HepG2 (cell line): ENCODE results near the gene SALL2. TPM values are rescaled to one million over a fixed set of nuclear protein-coding genes. Genes with fewer than 3 reads are reported as not detected.

ENCODE experiments used
- BRCA1 ChIP-seq: sonication (generic); formaldehyde crosslinking; IDR thresholded peaks from 2 replicates; pipeline ENCODE4 v1.4.0; 2020; ENCODE audit warnings: missing genetic modification reagents
- BRD4 ChIP-seq: sonication (generic); formaldehyde crosslinking; IDR thresholded peaks from 2 replicates; pipeline ENCODE4 v1.4.0; 2020; ENCODE audit warnings: missing genetic modification reagents
- KIAA2018 ChIP-seq: sonication (generic); formaldehyde crosslinking; IDR thresholded peaks from 2 replicates; pipeline ENCODE4 v1.5.0; 2020; ENCODE audit warnings: mild to moderate bottlenecking, missing genetic modification reagents, borderline replicate concordance
- KMT2B ChIP-seq: IDR thresholded peaks from 2 replicates; pipeline ENCODE4 v1.6.1; 2016; ENCODE audit warnings: missing genetic modification reagents, missing compliant biosample characterization
- MAF1 ChIP-seq: sonication (generic); formaldehyde crosslinking; IDR thresholded peaks from 2 replicates; pipeline ENCODE4 v1.5.0; 2020; ENCODE audit warnings: missing genetic modification reagents, borderline replicate concordance
- NFYC ChIP-seq: IDR thresholded peaks from 2 replicates; pipeline ENCODE4 v1.6.1; 2016; ENCODE audit warnings: missing genetic modification reagents, missing compliant biosample characterization
- RAD21 ChIP-seq: fragments of 450-650 bp; formaldehyde crosslinking; IDR thresholded peaks from 2 replicates; pipeline ENCODE4 v1.5.0; 2020; ENCODE audit warnings: mild to moderate bottlenecking
- SPEN ChIP-seq: sonication (generic); formaldehyde crosslinking; IDR thresholded peaks from 2 replicates; pipeline ENCODE4 v1.5.1; 2020; ENCODE audit warnings: low read depth, mild to moderate bottlenecking, missing genetic modification reagents
- THRA ChIP-seq: sonication (generic); formaldehyde crosslinking; IDR thresholded peaks from 2 replicates; pipeline ENCODE4 v1.4.0; 2020; ENCODE audit warnings: missing genetic modification reagents, borderline replicate concordance
- TSC22D2 ChIP-seq: sonication (generic); formaldehyde crosslinking; IDR thresholded peaks from 2 replicates; pipeline ENCODE4 v1.5.1; 2020; ENCODE audit warnings: missing genetic modification reagents, mild to moderate bottlenecking, borderline replicate concordance
- ZBTB1 ChIP-seq: sonication (generic); formaldehyde crosslinking; IDR thresholded peaks from 2 replicates; pipeline ENCODE4 v1.4.0; 2020; ENCODE audit warnings: missing genetic modification reagents, borderline replicate concordance
- ZMYM2 ChIP-seq: sonication (generic); formaldehyde crosslinking; IDR thresholded peaks from 2 replicates; pipeline ENCODE4 v1.8.0; 2022; ENCODE audit warnings: mild to moderate bottlenecking, missing genetic modification reagents
- ZNF512 ChIP-seq: sonication (generic); formaldehyde crosslinking; IDR thresholded peaks from 2 replicates; pipeline ENCODE4 v1.4.0; 2020; ENCODE audit warnings: mild to moderate bottlenecking, missing genetic modification reagents
- ZNF549 ChIP-seq: sonication (generic); formaldehyde crosslinking; IDR thresholded peaks from 2 replicates; pipeline ENCODE4 v1.5.0; 2020; ENCODE audit warnings: missing genetic modification reagents
- ZNF660 ChIP-seq: sonication (generic); formaldehyde crosslinking; IDR thresholded peaks from 2 replicates; pipeline ENCODE4 v1.5.1; 2020; ENCODE audit warnings: mild to moderate bottlenecking, low read depth, missing genetic modification reagents, borderline replicate concordance
- ZNF670 ChIP-seq: sonication (generic); formaldehyde crosslinking; IDR thresholded peaks from 2 replicates; pipeline ENCODE4 v1.8.0; 2022; ENCODE audit warnings: mild to moderate bottlenecking, missing genetic modification reagents, borderline replicate concordance
- ZNF7 ChIP-seq: IDR thresholded peaks from 2 replicates; pipeline ENCODE4 v1.6.1; 2016; ENCODE audit warnings: missing biosample characterization, missing genetic modification reagents
- polyA plus RNA-seq, 8 experiments: library from polyadenylated mRNA; depleted of rRNA in 3 of 8; stranded (reverse) in 7 of 8; unstranded in 1 of 8; fragments of >200 nt; fragmentation: Illumina TruSeq in 4 of 8; extraction: Trizol in 4 of 8; gene quantifications; 2 replicates each; pipeline versions ENCODE4 v1.2.1 to v1.2.3, GENCODE V29; 2011 to 2016; ENCODE audit warnings: low read depth in 4 of 8, missing spikeins in 1 of 8, mixed read lengths in 1 of 8; ENCODE audit not compliant: insufficient read depth in 1 of 8
- total RNA-seq, 5 experiments: library from RNA; depleted of rRNA; stranded (reverse); fragments of >200 nt; fragmentation: Illumina TruSeq; extraction: Trizol; gene quantifications; 2 replicates each; pipeline ENCODE4 v1.2.3, GENCODE V29; 2016; ENCODE audit warnings: low read depth in 1 of 5

Gene SALL2
- total and polyA plus RNA-seq, 2 of the 13 experiments (the other 11 are each of a cell fraction or from before 2014, with no cell fraction given) = 4.9 to 5.8 TPM

GRCh38 chr14:21510735-21511657 lies 15.2 kb downstream of the SALL2 start, which contains the start of gene METTL3 (continued):
- TF ChIP-seq KIAA2018 (0 out of 2 replicates have a peak, but pooled peaks have one; percentile 96), SPEN (CRISPR knock-in tag) (peak; percentile 94), ZNF549 (CRISPR knock-in tag) (no peak), ZNF670 (CRISPR knock-in tag) (peak; percentile 94), ZBTB1 (CRISPR knock-in tag) (no peak), ZMYM2 (CRISPR knock-in tag) (no peak), NFYC (CRISPR knock-in tag) (peak; percentile 18; the same call in 1 of the 2 replicates), ZNF7 (no peak), THRA (CRISPR knock-in tag) (peak; percentile 81; the same call in 1 of the 2 replicates), BRD4 (CRISPR knock-in tag) (0 out of 2 replicates have a peak, but pooled peaks have one; percentile 13), MAF1 (CRISPR knock-in tag) (no peak; the same call in 1 of the 2 replicates), ZNF660 (CRISPR knock-in tag) (no peak), BRCA1 (CRISPR knock-in tag) (no peak), RAD21 (CRISPR knock-in tag) (peak; percentile 10; the same call in 1 of the 2 replicates), ZNF512 (CRISPR knock-in tag) (no peak), TSC22D2 (peak; percentile 97), KMT2B (CRISPR knock-in tag) (peak; percentile 98)
